ENCODE data around the gene FXYD5. TPM values are rescaled to one million over a fixed set of nuclear protein-coding genes. Genes with fewer than 3 reads are reported as not detected.

The FXYD5 gene
- total RNA-seq, 1 experiment from 2014 or later = 12.7 TPM

DNA sequence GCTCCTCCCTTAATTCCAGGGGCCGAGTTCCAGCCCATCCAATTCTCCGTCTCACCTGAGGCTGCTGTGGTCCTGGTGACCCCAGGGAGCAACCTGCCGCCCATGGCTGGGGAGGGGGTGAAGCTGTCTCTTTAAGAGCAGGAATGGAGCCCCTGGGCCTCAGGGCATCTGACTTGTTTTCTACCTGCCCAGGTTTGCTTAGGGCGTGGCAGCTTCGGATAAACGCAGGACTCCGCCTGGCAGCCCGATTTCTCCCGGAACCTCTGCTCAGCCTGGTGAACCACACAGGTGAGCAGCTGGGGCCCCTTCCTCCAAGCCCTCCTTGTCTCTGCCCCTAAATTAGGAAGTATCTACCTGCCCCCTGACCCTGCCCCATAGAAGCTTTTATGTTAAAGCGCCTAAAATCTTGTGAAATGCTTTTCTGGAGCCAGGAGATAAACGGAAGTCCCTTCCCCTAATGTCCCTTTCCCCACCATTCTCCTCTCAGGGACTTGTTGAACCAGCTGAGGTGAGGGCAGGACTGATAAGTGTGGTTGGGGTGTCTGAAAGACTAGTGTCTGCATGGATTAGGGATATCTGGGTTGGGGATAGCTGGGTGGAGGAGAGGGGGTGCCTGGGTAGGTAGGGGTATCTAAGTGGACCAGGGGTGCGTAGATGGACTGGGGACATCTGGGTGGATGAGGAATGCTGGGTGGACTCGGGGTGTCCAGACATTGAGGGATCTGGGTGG, 38.3 kb upstream of the FXYD5 start:
- Histone ChIP-seq H3K27ac (ENCODE audit: low read depth, low read length, poor library complexity, severe bottlenecking) (no peak overlapping the region), H3K4me3 (ENCODE audit: low read depth, low read length, poor library complexity, severe bottlenecking) (no peak overlapping the region), H3K36me3 (ENCODE audit: insufficient read depth, low read length, poor library complexity, severe bottlenecking) (no peaks in the 10 kb centered on the region), H3K9me3 (ENCODE audit: low read depth, low read length, poor library complexity, severe bottlenecking) (no peaks in the 10 kb centered on the region), H3K4me1 (ENCODE audit: insufficient read depth, low read length, poor library complexity, severe bottlenecking) (no peaks in the 10 kb centered on the region), H3K27me3 (replicated peaks; ENCODE audit: insufficient read depth, low read depth, low read length, poor library complexity) (no peaks in the 10 kb centered on the region)
- no TSS peak for BruUV-seq (replicated peaks)
- POLR2A ChIA-PET (ENCODE audit: low non-redundant PET) = no interaction called here
- intact Hi-C loops (cut with micrococcal nuclease; ENCODE audit: unreplicated experiment) = no loop called here
- CTCF ChIA-PET = no interaction called here
- TF ChIP-seq EZH2 (IDR thresholded peaks at IDR 0.05; ENCODE audit: borderline replicate concordance, low read depth, low read length, poor library complexity, severe bottlenecking) = no peak
- TF ChIP-seq, protein P1, sequence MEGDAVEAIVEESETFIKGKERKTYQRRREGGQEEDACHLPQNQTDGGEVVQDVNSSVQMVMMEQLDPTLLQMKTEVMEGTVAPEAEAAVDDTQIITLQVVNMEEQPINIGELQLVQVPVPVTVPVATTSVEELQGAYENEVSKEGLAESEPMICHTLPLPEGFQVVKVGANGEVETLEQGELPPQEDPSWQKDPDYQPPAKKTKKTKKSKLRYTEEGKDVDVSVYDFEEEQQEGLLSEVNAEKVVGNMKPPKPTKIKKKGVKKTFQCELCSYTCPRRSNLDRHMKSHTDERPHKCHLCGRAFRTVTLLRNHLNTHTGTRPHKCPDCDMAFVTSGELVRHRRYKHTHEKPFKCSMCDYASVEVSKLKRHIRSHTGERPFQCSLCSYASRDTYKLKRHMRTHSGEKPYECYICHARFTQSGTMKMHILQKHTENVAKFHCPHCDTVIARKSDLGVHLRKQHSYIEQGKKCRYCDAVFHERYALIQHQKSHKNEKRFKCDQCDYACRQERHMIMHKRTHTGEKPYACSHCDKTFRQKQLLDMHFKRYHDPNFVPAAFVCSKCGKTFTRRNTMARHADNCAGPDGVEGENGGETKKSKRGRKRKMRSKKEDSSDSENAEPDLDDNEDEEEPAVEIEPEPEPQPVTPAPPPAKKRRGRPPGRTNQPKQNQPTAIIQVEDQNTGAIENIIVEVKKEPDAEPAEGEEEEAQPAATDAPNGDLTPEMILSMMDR (conservative IDR thresholded peaks at IDR 0.05; ENCODE audit: low read depth, low read length) = no peak
- DNase-seq (ENCODE audit: low spot score) = no peak

DNA sequence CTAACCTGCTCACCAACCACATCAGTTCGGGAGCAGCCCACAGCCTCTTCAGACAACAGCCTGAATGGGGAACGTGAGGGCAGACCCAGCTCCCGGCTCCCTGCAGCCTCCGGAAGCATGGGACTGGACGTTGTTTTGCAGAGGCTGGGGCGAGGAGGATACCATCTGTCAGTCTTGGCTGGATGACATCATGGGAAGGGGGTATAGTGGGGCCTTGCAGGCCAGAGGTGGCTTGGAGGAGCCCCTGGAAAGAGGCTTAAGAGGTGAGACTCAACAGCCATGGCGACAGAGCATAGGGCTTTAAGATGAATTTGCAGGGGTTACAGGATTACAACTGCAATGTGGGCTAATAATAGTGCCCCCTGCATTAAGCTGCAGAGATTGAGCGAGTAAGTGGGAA, 37.4 kb upstream of the FXYD5 start:
- Histone ChIP-seq H3K27me3 (replicated peaks; ENCODE audit: insufficient read depth, low read depth, low read length, poor library complexity) (no peaks in the 10 kb centered on the region), H3K4me1 (ENCODE audit: insufficient read depth, low read length, poor library complexity, severe bottlenecking) (no peaks in the 10 kb centered on the region), H3K36me3 (ENCODE audit: insufficient read depth, low read length, poor library complexity, severe bottlenecking) (no peaks in the 10 kb centered on the region), H3K27ac (ENCODE audit: low read depth, low read length, poor library complexity, severe bottlenecking) (no peak overlapping the region), H3K9me3 (ENCODE audit: low read depth, low read length, poor library complexity, severe bottlenecking) (no peaks in the 10 kb centered on the region), H3K4me3 (ENCODE audit: low read depth, low read length, poor library complexity, severe bottlenecking) (no peak overlapping the region)
- DNase-seq (ENCODE audit: low spot score) = no peak
- ChIA-PET POLR2A (ENCODE audit: low non-redundant PET) (no interaction called here), CTCF (no interaction called here)
- BruUV-seq (replicated peaks) = no TSS peak
- intact Hi-C loops (cut with micrococcal nuclease; ENCODE audit: unreplicated experiment) = no loop called here
- TF ChIP-seq EZH2 (IDR thresholded peaks at IDR 0.05; ENCODE audit: borderline replicate concordance, low read depth, low read length, poor library complexity, severe bottlenecking) = no peak
- TF ChIP-seq, protein P1 (conservative IDR thresholded peaks at IDR 0.05; ENCODE audit: low read depth, low read length) = no peak

- H3K36me3 ChIP-seq (ENCODE audit: insufficient read depth, low read length, poor library complexity, severe bottlenecking) = no peaks in the 10 kb centered on the region
- H3K27ac ChIP-seq (ENCODE audit: low read depth, low read length, poor library complexity, severe bottlenecking) = no peak overlapping the region
- no peak for TF ChIP-seq EZH2 (IDR thresholded peaks at IDR 0.05; ENCODE audit: borderline replicate concordance, low read depth, low read length, poor library complexity, severe bottlenecking)
- TF ChIP-seq, protein P1 (conservative IDR thresholded peaks at IDR 0.05; ENCODE audit: low read depth, low read length) = no peak
- H3K4me1 ChIP-seq (ENCODE audit: insufficient read depth, low read length, poor library complexity, severe bottlenecking) = no peaks in the 10 kb centered on the region
- intact Hi-C loops (cut with micrococcal nuclease; ENCODE audit: unreplicated experiment) = no loop called here
- H3K4me3 ChIP-seq (ENCODE audit: low read depth, low read length, poor library complexity, severe bottlenecking) = no peak overlapping the region
- no peaks in the 10 kb centered on the region for H3K9me3 ChIP-seq (ENCODE audit: low read depth, low read length, poor library complexity, severe bottlenecking)
- ChIA-PET POLR2A (ENCODE audit: low non-redundant PET) (no interaction called here), CTCF (interaction anchor here (0.6 kb wide), 2 partner anchors 17 to 40 kb away, joined by 4 to 7 read pairs; partner anchors contain the start of gene LGI4)
- no peaks in the 10 kb centered on the region for H3K27me3 ChIP-seq (replicated peaks; ENCODE audit: insufficient read depth, low read depth, low read length, poor library complexity)
- BruUV-seq (replicated peaks) = no TSS peak
- DNase-seq (ENCODE audit: low spot score) = no peak
These were observed 36.7 kb upstream of the FXYD5 start for GRCh38 chr19:35117799-35118198.

All from A673 (cell line).